Kasumi-1 (cell line): ENCODE data around the gene GEN1.

Experiments used
- DNase-seq, 2 experiments: peaks; one replicate each; lab custom pipeline; 2025; lab: John Stamatoyannopoulos, UW

The GEN1 gene, protein sequence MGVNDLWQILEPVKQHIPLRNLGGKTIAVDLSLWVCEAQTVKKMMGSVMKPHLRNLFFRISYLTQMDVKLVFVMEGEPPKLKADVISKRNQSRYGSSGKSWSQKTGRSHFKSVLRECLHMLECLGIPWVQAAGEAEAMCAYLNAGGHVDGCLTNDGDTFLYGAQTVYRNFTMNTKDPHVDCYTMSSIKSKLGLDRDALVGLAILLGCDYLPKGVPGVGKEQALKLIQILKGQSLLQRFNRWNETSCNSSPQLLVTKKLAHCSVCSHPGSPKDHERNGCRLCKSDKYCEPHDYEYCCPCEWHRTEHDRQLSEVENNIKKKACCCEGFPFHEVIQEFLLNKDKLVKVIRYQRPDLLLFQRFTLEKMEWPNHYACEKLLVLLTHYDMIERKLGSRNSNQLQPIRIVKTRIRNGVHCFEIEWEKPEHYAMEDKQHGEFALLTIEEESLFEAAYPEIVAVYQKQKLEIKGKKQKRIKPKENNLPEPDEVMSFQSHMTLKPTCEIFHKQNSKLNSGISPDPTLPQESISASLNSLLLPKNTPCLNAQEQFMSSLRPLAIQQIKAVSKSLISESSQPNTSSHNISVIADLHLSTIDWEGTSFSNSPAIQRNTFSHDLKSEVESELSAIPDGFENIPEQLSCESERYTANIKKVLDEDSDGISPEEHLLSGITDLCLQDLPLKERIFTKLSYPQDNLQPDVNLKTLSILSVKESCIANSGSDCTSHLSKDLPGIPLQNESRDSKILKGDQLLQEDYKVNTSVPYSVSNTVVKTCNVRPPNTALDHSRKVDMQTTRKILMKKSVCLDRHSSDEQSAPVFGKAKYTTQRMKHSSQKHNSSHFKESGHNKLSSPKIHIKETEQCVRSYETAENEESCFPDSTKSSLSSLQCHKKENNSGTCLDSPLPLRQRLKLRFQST

DNA sequence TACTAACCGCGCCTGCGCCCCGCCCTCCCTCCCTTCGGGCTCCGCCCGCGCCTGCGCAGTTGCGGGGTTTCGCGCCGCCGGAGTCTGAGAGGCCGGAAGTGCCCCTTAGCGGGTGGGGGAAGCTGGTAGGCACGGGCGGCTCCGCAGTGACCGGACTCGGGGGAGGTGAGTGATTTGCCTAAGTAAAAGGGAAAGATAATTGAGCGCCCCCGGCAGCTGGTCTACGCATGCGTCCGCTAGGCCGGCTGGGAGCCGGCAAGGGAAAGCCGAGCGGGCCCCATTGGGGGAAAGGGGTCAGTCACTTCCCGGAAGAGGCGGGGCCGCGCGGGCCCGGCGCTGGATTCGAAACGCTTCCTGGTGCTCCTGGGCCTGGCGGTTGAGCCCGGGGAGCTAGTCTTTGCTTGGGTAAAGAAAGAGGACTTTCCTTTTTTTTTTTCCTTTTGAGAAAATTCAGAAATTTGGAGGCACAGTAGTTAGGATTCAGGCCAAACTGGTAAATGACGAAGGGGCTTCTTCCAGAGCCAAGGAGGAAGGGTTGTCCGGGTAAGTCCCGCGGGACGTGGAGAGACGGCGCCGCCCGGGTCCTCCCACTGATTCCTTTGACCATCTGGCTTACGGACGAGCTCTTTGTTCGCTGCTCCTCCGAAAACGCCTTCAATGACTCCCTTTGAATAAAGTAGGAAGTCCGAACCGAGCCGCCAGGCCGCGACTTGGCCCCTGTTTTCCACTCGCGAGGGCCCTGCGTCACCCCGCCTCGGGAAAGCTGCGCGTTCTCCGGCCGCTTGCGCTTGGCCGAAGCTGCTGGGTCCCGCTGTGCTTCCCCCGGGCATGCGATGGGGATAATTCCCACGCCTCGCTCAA lies at the start of gene GEN1, which contains the start of gene SMC6:
GEN1 (plus strand) TSS at position 336 of the 861 bp plus-strand sequence. CDS start 5,806 bp downstream, outside the sequence.
SMC6 (minus strand) TSS at position 8 of the 861 bp plus-strand sequence. CDS start 7,864 bp downstream, outside the sequence.
- peak; percentile 84 to 95 for DNase-seq

- no peak for DNase-seq
These were observed 47.1 kb upstream of the GEN1 start for GRCh38 chr2:17706845-17707244.

DNA sequence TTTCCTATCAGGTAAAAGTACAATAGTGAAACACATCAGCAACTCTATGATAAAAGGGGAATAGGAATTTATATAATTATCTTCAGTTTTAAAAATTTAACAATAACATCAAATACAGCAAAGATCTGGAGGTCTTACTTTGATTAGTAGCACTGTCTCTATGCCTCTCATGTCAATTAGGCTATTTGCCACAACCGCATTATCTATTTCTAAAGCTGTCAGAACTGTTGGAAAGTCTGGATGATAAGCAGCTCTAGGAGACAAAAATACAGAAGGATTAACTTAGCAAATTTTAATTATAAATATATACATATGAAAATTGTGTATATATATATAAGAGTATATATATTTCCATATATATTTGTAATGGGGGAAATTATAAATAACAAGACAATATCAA lies 45.4 kb upstream of the GEN1 start:
- no peak for DNase-seq

DNA sequence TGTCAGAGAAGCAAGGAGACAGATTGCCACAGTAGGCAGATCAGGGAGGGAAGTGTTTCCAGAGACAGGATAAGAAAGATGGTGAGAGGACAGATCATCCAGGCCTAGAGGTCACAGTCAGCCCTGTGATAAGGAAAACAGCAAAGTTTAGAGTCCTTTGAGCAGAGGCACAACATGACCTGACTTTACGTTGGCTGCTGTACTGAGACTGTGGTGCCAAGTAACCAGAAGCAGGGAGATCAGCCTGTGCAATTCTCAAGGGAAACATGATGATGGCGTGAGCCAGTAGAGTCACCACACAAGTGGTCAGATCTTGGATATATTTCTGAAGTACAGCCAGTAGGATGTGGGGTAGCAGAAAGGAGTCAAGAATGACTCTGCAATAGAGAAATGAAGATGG lies 44.0 kb upstream of the GEN1 start:
- DNase-seq, result no peak

GRCh38 chr2:17710547-17711248 lies 43.2 kb upstream of the GEN1 start:
- no peak for DNase-seq

DNA sequence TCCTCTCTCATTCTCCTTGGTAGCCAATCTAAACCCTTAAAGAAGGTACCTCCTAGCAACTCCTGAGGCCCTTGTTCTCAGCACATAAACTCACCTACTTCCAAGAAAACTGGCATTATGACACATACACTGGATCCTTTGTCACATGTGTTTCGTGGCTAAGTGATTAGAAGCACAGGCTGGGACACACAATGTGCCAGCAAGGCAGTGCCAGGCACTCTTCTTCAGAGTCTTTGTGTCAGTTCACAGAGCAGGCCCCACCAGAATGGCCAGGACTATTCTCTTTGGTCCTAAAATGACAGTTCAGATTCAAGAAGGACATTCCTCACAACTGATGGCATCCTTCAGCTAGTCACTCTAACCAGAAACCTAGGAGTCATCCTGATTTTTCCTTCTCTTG lies 40.6 kb upstream of the GEN1 start:
- no peak for DNase-seq

GRCh38 chr2:17717666-17718065 lies 36.3 kb upstream of the GEN1 start:
- DNase-seq, result no peak

- DNase-seq, result no peak
These were observed 35.2 kb upstream of the GEN1 start for GRCh38 chr2:17718689-17719088.

DNA sequence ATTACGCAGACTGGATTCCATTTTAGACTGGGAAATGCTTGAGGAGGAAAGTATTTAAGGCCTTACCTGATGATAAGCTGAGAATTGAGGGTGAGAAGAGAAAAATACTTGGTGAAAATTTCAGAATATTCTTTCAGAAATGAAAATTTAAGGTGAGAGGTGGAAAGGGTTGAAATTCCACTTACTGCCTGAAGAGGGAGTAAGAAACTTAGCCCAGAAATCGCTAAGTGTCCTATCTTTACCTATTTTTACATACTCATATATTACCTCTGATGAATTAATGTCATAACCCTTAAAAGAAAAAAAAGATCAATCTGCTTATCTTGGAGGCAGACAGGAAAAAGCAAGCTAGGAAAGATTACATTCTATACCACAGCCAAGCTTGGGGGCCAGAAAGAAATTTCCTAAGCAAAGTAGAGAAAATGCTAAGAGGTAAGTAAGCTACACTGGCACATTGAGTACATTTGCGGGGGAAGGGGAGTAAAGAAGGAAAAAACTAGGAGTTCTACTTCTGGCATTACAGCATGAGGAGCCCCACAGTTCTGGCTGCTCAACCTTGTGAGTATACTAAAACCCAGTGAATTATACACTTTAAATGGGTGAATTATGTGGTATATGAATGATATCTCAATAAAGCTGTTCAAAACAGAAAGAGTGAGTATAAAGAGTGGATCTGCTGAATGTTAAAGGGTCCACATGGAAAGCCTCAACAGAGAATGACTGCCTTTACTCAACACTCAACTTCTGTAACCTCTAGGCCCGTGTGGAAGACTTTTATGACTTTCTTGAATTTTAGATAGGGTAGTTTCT lies 34.2 kb upstream of the GEN1 start:
- DNase-seq, result peak; percentile 36 to 38

DNA sequence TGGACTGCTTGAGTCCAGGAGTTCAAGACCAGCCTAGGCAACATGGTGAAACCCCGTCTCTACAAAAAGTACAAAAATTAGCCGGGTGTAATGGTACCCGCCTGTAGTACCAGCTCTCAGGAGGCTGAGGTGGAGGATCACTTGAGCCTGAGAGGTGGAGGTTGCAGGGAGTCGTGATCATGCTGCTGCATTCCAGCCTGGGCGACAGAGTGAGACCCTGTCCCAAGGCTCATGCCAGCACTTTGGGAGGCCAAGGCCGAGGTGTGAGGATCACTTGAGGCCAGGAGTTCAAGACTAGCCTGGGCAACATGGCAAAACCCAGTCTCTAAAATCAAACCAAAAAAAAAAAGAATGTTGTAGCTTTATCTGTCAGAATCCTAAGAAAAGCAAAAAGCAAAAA lies 25.7 kb upstream of the GEN1 start:
- no peak for DNase-seq

GRCh38 chr2:17729880-17730279 lies 24.1 kb upstream of the GEN1 start:
- no peak for DNase-seq

DNA sequence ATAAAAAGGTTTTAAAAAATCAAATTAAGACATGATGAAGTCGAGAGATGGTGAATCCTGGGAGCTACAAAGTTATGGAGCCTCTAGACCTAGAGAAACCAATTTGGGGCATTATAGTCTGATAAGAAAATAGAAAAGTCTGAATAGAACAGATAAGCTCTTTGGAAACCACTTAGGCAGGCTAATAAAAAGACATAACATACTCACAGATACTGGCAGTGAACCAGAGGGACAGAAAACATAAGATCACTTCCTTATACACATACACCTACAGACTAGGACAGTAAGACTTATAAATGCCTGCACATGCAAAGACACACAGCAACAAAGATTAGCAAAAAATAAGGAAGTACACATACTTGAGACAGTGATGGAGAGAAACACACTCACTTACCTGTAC lies 20.3 kb upstream of the GEN1 start:
- DNase-seq, result no peak

- no peak for DNase-seq
These were observed 18.1 kb upstream of the GEN1 start for GRCh38 chr2:17735864-17736263.

DNA sequence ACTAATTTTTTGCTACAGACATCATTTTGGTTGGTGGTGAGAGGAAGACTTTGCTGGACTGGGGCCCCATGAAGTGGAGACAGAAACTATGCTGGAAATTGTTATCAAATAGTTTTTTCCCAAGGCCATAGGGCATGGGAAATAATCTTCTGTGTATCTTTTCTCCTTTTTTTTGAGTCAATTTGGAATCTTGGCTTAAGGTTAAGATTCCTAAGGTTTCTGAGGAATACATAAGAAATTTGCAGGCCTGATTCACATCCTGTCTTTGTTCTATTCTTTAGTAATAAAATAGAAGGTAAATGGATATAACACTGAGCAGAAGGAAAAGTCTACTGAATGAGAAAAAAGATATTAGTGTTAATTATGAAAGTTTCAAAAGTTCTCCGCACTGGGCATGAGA lies 16.9 kb upstream of the GEN1 start:
- DNase-seq, result no peak

- DNase-seq, result no peak
These were observed 13.7 kb upstream of the GEN1 start for GRCh38 chr2:17740203-17740602.

- DNase-seq, result no peak
These were observed 6.1 kb upstream of the GEN1 start for GRCh38 chr2:17747684-17748452.

GRCh38 chr2:17748745-17749144 lies 5.2 kb upstream of the GEN1 start:
- no peak for DNase-seq

GRCh38 chr2:17749753-17750438 lies 4.0 kb upstream of the GEN1 start:
- DNase-seq, result no peak

- no peak for DNase-seq
These were observed 1.7 kb upstream of the GEN1 start for GRCh38 chr2:17752246-17752645.
